Measurements from ENCODE around the gene CLSTN1.

Gene CLSTN1

DNA sequence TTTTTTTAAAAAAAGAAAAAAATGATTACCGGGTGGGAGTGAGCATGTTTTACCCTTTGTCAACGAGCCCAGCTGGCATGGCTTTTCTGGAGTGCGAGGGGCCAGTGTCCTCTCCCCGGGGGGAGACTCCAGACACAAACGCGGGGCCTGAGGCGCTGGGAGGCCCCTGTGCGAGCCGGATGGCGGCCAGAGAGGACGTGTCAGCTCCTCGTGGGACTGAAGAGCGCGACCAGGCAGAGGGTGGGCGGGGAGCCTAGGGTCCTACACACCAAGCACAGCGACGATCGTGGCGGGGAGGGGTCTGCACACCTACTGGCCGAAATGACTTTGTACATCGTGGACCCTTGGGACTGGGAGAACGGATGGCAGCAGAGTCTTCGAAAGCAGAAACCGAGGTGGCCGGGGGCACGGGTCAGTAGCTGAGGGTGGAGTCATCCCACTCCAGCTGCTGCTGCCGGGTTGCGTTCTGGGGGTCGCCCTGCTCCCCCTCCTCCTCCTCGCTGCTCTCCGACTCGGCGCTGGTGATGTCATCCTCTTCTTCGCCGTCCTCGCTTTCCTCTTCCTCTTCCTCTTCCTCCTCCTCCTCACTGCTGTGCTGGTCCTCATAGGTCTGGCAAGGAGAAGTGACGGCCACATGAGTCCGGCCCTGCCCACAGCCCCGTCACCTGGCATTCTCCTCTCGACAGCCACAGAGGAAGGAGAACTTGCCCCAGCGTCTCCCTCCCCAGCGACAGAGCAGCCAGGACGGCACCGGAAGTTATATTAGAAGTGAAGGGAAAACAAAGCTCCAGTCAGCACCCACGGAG, 93.5 kb downstream of the CLSTN1 start:
- no peak for DNase-seq (ENCODE audit: low read depth in 2 of 2)

DNA sequence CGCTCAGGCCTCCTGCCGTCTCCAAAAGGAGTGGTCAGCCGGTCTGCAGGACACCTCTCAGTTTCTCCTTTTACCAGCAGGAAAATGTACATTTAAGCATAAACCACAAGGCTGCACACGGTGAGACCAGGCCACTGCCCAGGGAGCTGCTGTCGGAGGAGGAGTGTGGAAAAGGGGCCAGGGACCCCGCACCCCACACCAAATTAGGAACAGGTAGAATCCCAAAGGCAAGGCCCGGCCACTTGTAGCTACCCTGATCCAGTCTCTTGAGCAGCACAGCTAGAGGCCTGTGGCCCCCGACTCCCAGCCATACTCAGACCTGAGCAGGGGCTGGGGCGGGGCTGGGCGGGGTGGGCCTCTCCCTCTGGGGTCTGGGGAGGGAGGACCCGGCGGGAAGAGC, 94.2 kb downstream of the CLSTN1 start:
- no peak for DNase-seq (ENCODE audit: low read depth in 2 of 2)

- no peak for DNase-seq (ENCODE audit: low read depth in 2 of 2)
These were observed 95.1 kb downstream of the CLSTN1 start for GRCh38 chr1:9728451-9729295.

GRCh38 chr1:9726905-9727595, 96.7 kb downstream of the CLSTN1 start:
- no peak for DNase-seq (ENCODE audit: low read depth in 2 of 2)

DNA sequence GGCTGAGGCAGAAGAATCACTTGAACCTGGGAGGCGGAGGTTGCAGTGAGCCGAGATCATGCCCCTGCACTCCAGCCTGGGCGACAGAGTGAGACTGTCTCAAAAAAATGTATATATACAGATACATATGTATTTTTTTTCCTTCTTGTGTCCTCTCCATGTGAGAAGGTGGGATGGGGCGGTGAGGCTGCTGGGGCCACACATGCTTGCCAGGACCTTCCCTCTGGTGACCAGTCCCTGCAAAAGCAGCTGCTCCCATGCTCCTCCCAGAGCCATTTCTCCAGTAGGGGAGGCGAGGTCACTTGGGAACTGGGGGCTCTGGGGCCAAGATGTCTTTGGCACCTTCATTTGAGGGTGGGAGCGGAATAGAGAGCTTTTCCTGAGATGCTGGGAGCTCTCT, 97.4 kb downstream of the CLSTN1 start:
- DNase-seq (ENCODE audit: low read depth in 2 of 2), result no peak

- DNase-seq (ENCODE audit: low read depth in 2 of 2), result peak; percentile 44 to 59
These were observed 98.9 kb downstream of the CLSTN1 start for GRCh38 chr1:9724706-9725476.

DNA sequence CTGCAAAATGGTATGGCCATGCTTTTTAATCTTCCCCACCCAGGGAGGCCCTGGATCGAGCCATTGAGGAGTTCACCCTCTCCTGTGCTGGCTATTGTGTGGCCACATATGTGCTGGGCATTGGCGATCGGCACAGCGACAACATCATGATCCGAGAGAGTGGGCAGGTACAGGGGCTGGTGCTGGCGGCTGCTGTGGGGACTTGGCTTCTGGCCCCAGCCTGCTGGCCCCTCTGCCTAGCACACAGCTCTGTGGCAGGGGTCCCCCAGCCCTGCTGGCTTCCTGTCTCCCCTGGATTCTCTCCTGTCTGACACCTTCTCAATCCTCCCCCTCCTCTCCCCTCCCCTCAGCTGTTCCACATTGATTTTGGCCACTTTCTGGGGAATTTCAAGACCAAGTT, 99.8 kb downstream of the CLSTN1 start:
- DNase-seq (ENCODE audit: low read depth in 2 of 2), result no peak

- no peak for DNase-seq (ENCODE audit: low read depth in 2 of 2)
These were observed 100.5 kb downstream of the CLSTN1 start for GRCh38 chr1:9723068-9723805.

DNA sequence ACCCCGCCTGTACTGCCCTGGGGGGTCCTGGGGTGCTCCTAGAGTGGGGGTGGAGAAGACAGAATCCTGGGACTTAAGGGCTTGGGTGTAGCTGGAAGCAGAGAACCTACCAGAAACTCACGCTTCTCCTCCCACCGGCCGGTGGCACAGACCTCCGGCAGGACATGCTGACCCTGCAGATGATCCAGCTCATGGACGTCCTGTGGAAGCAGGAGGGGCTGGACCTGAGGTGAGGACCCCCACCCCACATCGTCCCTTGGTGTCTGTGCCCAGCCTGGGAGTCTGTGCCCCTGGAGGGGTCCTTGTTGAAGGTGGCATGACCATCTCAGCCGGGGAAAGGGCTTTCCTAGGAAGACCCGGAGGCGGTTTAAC, 101.4 kb downstream of the CLSTN1 start:
- no peak for DNase-seq (ENCODE audit: low read depth in 2 of 2)

DNA sequence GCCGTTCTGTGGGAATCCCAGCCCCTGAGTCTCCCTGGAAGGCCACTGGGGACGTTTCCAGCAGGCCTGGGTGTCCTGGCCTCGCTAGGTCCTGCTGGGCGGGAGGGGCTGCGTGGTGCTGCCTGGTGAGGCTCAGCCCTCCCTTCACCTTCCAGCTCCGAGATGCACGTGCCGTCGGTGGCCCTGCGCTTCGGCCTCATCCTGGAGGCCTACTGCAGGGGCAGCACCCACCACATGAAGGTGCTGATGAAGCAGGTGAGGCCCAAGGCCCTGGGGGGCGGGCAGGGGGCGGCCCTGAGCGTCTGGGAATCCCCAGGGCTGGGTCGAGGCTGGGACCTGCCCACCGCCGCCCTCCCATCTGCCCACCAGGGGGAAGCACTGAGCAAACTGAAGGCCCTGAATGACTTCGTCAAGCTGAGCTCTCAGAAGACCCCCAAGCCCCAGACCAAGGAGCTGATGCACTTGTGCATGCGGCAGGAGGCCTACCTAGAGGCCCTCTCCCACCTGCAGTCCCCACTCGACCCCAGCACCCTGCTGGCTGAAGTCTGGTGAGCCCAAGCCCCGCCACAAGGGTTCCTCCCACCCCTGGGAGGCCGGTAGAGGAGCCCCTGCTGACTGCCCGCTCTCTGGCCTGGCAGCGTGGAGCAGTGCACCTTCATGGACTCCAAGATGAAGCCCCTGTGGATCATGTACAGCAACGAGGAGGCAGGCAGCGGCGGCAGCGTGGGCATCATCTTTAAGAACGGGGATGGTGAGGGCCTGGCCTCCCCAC, 102.0 kb downstream of the CLSTN1 start:
- DNase-seq (ENCODE audit: low read depth in 2 of 2), result peak; percentile 62 to 70

GRCh38 chr1:9720785-9721605, 102.8 kb downstream of the CLSTN1 start:
- DNase-seq (ENCODE audit: low read depth in 2 of 2), result no peak

DNA sequence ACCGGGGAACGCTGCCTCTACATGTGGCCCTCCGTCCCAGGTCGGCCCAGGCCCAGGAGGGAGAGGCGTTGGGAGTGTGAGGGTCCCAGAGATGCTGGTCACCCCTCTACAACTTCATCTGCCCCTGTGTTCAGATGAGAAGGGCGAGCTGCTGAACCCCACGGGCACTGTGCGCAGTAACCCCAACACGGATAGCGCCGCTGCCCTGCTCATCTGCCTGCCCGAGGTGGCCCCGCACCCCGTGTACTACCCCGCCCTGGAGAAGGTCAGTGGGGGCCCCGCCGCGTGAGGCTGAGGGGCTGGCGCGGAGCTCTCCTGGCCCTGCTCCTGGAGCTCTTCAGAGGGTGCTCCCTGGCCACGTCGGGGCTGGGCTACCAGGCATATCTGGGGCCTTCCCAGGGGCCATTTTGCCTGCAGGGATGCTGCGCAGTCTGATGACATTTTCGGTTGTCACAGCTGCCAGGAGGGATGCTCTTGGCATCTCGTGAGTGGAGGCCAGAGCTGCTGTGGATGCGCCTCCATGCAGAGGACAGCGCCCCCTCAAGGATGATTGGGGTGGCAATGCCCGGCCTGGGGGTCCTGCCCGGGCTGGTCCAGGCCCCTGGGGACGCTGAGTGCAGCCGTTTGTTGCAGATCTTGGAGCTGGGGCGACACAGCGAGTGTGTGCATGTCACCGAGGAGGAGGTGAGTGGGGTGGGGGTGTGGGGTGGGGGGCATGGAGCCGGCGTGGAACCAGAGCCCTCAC, 103.6 kb downstream of the CLSTN1 start:
- DNase-seq (ENCODE audit: low read depth in 2 of 2), result no peak

DNA sequence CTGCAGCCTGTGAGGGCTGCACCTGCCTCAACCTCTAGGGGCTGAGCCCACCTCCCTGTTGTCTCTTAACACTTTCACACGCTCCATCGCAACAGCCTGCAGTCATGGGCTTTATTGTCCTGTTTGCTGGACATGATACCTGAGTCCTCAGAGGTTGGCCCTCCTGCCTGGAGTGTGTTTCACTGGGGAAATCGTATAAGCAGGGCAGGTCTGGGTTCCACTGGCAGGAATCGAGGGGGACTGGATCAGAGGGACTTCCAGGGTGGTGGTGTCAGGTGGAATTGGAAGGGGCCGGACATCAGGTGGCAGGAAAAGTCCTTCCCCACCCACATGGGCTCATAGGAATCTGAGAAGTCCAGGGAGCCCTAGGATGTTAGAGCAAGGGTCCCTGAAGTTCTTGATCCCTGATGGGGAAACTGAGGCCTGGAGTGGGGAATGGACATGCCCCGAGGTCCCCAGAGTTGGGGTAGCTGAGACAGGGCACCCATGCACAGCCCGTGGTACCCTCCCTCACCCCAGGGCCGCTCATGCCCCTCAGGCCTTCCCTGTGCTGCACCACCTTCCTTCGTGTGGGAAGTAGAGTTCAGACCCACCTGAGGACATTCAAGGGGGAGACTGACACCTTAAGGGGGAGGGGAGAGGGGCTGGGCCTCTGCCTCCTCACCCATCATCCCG, 105.6 kb downstream of the CLSTN1 start:
- DNase-seq (ENCODE audit: low read depth in 2 of 2), result no peak

DNA sequence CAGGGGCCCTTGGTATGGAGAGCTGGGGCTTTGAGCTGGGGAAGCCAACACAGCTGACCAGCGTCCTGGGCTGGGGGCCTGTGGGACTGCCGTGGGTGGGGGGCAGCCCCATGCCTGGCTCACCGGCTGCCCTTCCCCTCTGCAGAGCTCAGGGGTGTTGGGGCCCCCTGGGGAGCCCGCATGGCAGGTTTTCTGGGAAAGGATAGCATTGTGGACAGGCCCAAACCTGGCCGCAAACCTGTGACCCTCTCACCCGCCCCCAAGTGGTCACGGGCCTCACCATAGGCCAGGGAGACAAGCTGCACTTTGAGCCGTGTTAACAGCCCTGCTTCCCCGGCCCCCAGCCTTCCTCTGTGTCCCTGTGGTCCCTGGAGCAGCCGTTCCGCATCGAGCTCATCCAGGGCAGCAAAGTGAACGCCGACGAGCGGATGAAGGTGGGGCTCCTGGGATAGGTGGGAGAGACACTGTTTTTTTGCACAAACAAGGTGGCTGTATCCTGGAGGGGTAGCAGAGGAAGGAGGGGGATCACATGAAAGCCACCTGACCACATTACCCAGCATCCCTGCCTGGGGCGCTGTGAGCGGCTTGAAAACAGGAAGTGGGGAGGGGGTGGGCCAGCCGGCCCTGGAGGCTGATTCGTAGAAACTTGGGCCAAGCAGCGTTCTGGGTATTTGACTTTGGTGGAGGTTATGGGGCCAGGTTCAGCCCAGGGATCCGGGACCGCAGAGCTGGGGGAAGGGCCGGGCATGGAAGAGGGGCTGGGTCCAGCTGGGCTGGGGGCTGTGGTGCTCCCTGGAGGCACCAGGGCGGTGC, 106.4 kb downstream of the CLSTN1 start:
- DNase-seq (ENCODE audit: low read depth in 2 of 2), result peak; percentile 80 to 81

DNA sequence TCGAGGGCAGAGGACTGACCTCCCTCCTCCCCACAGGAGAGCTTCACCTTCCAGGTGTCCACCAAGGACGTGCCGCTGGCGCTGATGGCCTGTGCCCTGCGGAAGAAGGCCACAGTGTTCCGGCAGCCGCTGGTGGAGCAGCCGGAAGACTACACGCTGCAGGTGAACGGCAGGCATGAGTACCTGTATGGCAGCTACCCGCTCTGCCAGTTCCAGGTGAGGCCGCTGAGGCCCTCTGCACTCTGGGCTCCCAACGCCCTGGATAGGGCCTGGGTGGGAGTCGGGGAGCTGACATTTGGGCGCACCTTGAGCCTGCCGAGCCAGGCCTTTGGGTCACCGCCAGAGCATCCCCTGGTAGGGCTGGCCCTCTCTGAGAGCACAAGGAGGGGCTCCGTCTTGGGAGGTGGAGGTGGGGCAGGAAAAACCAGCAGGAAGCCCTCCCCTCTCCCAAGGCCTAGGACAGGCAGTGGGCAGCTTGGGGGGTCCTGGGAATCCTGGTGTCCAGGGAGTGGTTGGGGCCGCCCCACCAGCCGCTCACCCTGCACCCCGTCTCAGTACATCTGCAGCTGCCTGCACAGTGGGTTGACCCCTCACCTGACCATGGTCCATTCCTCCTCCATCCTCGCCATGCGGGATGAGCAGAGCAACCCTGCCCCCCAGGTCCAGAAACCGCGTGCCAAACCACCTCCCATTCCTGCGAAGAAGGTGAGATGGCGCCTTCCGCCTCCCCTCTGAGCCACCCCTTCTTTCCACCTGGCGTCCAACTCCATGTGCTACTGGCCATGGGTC, 107.2 kb downstream of the CLSTN1 start:
- no peak for DNase-seq (ENCODE audit: low read depth in 2 of 2)

DNA sequence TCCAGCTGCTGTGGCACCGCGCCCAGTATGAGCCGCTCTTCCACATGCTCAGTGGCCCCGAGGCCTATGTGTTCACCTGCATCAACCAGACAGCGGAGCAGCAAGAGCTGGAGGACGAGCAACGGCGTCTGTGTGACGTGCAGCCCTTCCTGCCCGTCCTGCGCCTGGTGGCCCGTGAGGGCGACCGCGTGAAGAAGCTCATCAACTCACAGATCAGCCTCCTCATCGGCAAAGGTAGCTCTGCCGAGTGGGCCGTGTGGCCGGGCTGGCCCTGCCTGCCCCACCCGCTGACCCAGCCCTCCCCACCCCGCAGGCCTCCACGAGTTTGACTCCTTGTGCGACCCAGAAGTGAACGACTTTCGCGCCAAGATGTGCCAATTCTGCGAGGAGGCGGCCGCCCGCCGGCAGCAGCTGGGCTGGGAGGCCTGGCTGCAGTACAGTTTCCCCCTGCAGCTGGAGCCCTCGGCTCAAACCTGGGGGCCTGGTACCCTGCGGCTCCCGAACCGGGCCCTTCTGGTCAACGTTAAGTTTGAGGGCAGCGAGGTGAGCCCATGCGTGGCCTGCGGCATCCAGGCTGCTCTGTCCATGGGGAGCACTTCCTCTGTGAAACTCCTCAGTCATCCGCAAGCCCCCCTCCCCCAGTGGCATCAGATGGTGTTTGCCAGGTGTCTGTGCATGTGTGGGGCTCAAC, 108.1 kb downstream of the CLSTN1 start:
- peak in 1 of 2 donors; percentile 34 for DNase-seq (ENCODE audit: low read depth in 2 of 2)
